Adipocyte (in vitro differentiated cells): ENCODE measurements around the gene PPP3CA.
A peak's percentile ranks its signal among the peaks of the same experiment; 100 is the strongest.

Source experiments
- DNase-seq: peaks from one replicate; pipeline ENCODE4 v3.0.0-alpha.2; 2015; ENCODE audit warnings: low read depth
- H3K27me3 ChIP-seq: replicated peaks from 2 replicates; pipeline ENCODE4 v1.7.0; 2013; ENCODE audit warnings: mild to moderate bottlenecking, low read length, moderate library complexity; ENCODE audit not compliant: control insufficient read depth, insufficient read depth
- H3K36me3 ChIP-seq: 2 replicates; pipeline ENCODE4 v1.7.0; 2013; ENCODE audit warnings: low read length, mild to moderate bottlenecking, moderate library complexity; ENCODE audit not compliant: control insufficient read depth, insufficient read depth, severe bottlenecking
- H3K4me1 ChIP-seq: 2 replicates; pipeline ENCODE4 v1.7.0; 2013; ENCODE audit warnings: mild to moderate bottlenecking, low read length, moderate library complexity; ENCODE audit not compliant: control insufficient read depth, insufficient read depth
- H3K4me3 ChIP-seq: 2 replicates; pipeline ENCODE4 v1.7.0; 2013; ENCODE audit warnings: mild to moderate bottlenecking, low read length, moderate library complexity
- H3K9ac ChIP-seq: 2 replicates; pipeline ENCODE4 v1.7.0; 2013; ENCODE audit warnings: mild to moderate bottlenecking, low read length, moderate library complexity
- H3K9me3 ChIP-seq: 2 replicates; pipeline ENCODE4 v1.7.0; 2013; ENCODE audit warnings: mild to moderate bottlenecking, low read length, moderate library complexity; ENCODE audit not compliant: control insufficient read depth

Gene PPP3CA

DNA sequence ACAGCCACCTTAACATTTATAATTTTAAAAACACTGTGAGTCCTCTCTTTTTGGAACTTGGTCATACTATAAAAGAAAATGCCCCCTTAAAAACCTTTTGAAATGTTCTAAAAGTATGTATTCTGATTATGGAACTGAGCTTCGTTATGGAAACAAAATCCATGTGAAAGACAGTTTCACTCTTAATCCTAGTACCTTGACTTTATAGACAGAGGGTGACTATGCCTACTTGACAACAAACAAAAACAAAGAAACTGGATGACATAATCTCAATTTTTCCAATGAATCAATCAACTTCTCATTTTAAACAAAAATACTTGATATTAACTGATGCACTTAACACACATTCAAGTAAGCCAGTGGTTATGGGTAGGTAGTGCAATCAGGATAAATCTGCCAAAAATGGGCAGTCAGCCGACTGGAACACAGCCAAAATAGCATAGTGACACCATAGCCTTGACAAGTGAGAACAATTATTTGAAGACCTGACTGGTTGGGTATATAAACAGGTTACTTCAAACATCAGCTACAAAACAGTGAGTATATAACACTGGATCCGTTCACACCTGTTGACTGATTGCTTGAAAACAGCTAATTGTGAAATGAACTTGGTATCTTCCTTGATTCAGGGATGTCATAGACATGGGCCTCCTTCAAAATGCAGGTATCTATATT lies 265.5 kb downstream of the PPP3CA start:
- no peaks in the 10 kb centered on the region for H3K27me3 ChIP-seq
- peaks cover 22% of the 10 kb centered on the region for H3K4me1 ChIP-seq
- H3K9me3 ChIP-seq, result no peaks in the 10 kb centered on the region
- H3K4me3 ChIP-seq, result no peak overlapping the region
- H3K9ac ChIP-seq, result no peak overlapping the region
- H3K36me3 ChIP-seq, result peaks cover 28% of the 10 kb centered on the region
- no peak for DNase-seq

DNA sequence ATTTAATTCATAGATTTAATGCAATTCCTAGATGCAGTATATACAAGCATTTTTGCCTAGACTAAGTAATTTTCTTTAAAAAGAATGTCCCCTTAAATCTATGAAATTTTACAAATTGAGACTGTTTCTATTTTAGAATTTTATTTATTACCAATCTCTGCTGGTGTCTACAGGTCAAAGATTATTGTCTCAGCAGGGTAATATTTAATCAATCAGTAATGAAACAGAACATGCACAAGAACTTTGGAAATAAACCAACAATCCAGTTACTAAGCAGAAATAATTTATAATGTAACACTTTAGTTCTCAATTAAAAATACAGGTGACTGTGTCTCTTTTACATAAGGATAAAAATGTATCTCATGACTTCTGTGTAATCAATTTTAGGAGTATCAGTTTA lies 266.2 kb downstream of the PPP3CA start:
- DNase-seq, result no peak
- H3K9ac ChIP-seq, result no peak overlapping the region
- peaks cover 27% of the 10 kb centered on the region for H3K4me1 ChIP-seq
- no peaks in the 10 kb centered on the region for H3K9me3 ChIP-seq
- H3K4me3 ChIP-seq, result no peak overlapping the region
- no peaks in the 10 kb centered on the region for H3K27me3 ChIP-seq
- peaks cover 24% of the 10 kb centered on the region for H3K36me3 ChIP-seq

DNA sequence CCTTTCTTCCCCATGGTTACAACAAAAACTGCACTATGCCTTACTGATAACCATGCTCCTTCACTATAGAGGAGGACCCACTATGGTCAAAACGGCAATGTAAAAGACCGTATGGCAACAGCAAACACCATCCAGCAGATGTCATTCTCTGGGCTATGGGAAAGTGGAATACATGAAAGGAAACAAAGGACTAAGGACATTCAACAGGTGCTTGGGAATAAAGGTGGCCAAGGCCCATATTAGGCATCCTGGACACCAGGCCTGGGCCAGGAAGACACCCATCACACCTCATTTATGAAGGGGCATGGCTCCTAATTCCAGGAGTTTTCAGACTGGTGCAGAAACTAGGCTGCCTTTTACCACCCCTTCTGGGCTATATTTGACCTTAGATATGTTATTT lies 268.4 kb downstream of the PPP3CA start:
- H3K9me3 ChIP-seq, result no peaks in the 10 kb centered on the region
- no peak for DNase-seq

DNA sequence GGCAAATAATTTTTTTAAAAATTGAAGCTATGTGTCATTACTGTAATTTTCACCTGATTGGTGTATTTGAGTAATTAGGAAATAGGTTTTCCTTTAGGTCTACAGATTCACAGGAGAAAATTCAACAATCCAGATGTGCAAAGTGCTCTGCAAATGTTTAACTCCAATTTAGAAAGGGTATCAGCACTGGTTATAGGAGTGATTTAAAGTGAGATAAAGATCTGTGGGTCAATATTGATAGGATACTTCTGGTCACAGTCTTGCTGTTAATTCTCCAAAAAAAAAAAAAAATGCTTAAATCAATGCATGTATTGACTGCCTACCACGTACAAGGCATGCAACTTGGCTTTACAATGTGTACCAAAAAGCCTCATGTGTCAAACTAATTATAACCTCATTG lies 271.3 kb downstream of the PPP3CA start:
- Histone ChIP-seq H3K36me3 (peaks cover 6% of the 10 kb centered on the region), H3K9me3 (no peaks in the 10 kb centered on the region), H3K9ac (no peak overlapping the region), H3K4me1 (peaks cover 47% of the 10 kb centered on the region), H3K27me3 (no peaks in the 10 kb centered on the region), H3K4me3 (no peak overlapping the region)
- DNase-seq, result no peak

More for the DNA sequence above, 268.4 kb downstream of the PPP3CA start:
- Histone ChIP-seq H3K4me1 (peaks cover 37% of the 10 kb centered on the region), H3K36me3 (peaks cover 24% of the 10 kb centered on the region), H3K27me3 (no peaks in the 10 kb centered on the region), H3K9ac (no peak overlapping the region), H3K4me3 (no peak overlapping the region)

DNA sequence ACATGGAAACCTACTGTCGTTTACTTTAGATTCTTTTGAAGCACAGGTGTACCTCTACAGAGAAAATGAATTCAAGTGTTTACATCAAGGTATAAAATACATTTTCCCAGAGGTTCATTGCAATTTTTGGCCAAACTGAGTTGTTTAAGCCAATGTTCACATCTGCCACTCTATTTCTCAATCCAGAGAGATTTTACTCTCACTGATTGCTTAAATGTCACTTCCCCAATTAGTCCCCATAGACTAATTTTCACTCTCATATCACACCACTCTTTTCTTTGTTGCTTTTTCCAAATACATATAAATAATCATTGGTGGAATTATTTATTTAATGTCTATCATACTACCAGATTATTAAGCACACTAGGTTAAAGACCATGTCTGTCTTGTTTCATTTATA lies 271.8 kb downstream of the PPP3CA start:
- Histone ChIP-seq H3K27me3 (no peaks in the 10 kb centered on the region), H3K9ac (no peak overlapping the region), H3K9me3 (no peaks in the 10 kb centered on the region), H3K4me1 (peaks cover 52% of the 10 kb centered on the region), H3K4me3 (no peak overlapping the region), H3K36me3 (peaks cover 6% of the 10 kb centered on the region)
- DNase-seq, result no peak

DNA sequence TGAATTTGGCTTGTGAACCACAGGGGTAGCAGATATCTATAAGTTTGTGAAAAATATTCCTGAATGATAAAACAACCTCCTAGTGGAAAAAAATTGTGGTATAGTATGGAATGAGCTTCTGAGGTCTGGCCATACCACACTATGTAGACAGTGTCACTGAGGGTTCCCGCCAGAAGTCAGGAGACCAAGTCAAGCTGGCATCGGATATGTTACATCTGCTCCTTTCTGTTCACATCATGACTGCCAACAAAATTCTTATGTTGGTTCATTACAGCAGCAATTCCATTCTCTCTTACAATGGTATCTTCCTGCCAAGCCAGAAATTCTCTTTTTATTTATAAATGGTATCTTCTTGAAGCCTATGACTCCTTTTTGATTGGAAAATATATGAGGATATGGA lies 273.0 kb downstream of the PPP3CA start:
- Histone ChIP-seq H3K9me3 (no peaks in the 10 kb centered on the region), H3K27me3 (no peaks in the 10 kb centered on the region), H3K36me3 (peaks cover 8% of the 10 kb centered on the region), H3K4me3 (no peak overlapping the region), H3K9ac (no peak overlapping the region), H3K4me1 (peaks cover 52% of the 10 kb centered on the region)
- no peak for DNase-seq

DNA sequence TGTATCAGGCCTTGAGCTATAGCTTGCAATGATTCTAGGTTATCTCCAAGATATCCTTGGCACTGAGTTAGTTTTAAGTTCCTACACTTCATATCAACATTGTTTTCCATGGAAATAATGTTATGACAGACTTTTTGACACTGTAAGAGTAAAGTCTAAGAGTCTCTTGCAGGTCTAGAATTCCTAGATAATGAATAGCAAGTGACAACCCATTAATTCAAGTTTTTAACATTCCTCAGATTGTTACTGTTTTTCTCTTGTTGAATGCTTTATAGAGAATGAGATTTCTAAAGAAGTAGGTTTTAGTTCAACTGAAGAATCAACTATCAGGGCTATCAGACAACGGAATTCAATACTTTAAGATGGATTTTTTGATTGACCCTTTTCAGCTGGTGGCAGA lies 276.1 kb downstream of the PPP3CA start:
- Histone ChIP-seq H3K27me3 (no peaks in the 10 kb centered on the region), H3K9me3 (no peaks in the 10 kb centered on the region)
- no peak for DNase-seq

DNA sequence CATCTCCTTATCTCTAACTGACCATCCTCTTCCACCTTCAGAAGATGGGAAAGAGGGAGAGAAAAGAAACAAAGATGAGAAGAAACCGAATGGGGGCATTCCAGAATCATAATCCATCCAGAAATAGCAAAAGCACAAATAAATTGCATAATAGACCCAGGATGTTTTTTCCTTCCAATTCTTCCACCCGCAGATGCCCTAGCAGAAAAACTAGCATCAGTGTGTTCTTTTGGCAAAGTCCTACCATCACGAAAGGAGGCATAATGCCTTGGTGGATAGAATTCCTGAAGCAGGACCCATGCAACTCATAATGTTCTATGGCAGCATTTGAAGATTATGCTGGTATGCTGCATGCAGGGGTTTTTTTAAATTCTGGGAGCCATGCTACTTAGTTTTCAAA lies 279.2 kb downstream of the PPP3CA start:
- Histone ChIP-seq H3K9me3 (no peaks in the 10 kb centered on the region), H3K36me3 (peaks cover 16% of the 10 kb centered on the region), H3K27me3 (no peaks in the 10 kb centered on the region), H3K4me3 (no peak overlapping the region), H3K4me1 (peaks cover 15% of the 10 kb centered on the region), H3K9ac (no peak overlapping the region)
- DNase-seq, result no peak

More for the DNA sequence above, 276.1 kb downstream of the PPP3CA start:
- peaks cover 27% of the 10 kb centered on the region for H3K4me1 ChIP-seq
- H3K4me3 ChIP-seq, result no peak overlapping the region
- peaks cover 14% of the 10 kb centered on the region for H3K36me3 ChIP-seq
- H3K9ac ChIP-seq, result no peak overlapping the region

DNA sequence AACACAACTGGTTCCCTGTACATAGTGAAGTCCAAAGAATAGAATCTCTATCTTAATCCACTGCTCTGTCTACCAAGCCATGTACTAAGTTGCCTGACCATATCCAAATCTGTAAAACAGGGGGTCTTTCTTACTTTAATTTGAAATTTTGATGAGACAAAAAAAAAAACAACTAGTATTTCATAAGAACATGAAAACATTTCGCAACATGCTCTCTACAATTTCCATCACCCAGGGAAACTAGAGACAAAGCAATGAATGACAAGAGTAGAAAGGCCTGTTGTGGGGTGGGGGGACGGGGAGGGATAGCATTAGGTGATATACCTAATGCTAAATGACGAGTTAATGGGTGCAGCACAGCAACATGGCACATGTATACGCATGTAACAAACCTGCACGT lies 279.9 kb downstream of the PPP3CA start:
- H3K27me3 ChIP-seq, result no peaks in the 10 kb centered on the region
- no peaks in the 10 kb centered on the region for H3K9me3 ChIP-seq
- H3K36me3 ChIP-seq, result peaks cover 23% of the 10 kb centered on the region
- no peak overlapping the region for H3K4me3 ChIP-seq
- H3K4me1 ChIP-seq, result peaks cover 15% of the 10 kb centered on the region
- H3K9ac ChIP-seq, result no peak overlapping the region
- peak; percentile 52 for DNase-seq

DNA sequence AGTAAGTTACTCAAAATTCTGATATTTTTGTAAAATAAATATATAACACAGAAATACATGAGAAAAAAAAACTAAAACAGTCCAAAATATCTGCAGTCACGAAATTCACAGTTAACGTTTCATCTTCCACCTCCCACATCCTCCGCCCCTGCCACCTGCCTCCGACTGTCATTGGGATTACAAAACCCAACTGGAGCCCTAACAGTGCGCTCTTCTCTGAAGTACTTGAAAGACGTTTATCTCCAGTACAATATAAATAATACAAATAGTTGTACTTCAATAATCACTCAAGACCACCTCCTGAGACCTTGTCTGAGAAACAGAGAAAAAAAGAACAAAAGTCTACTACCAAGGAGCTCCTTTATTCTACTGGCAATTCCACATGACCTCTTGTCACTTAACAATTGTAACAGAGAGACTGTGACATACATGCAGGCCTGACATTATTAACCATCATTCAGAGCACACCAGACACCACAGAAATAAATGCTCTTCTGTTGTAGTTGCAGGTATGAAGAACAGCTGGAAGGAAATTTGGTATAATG lies 280.6 kb downstream of the PPP3CA start:
- Histone ChIP-seq H3K27me3 (no peaks in the 10 kb centered on the region), H3K36me3 (peaks cover 27% of the 10 kb centered on the region), H3K4me3 (no peak overlapping the region), H3K9ac (no peak overlapping the region), H3K4me1 (peaks cover 12% of the 10 kb centered on the region), H3K9me3 (no peaks in the 10 kb centered on the region)
- DNase-seq, result no peak

DNA sequence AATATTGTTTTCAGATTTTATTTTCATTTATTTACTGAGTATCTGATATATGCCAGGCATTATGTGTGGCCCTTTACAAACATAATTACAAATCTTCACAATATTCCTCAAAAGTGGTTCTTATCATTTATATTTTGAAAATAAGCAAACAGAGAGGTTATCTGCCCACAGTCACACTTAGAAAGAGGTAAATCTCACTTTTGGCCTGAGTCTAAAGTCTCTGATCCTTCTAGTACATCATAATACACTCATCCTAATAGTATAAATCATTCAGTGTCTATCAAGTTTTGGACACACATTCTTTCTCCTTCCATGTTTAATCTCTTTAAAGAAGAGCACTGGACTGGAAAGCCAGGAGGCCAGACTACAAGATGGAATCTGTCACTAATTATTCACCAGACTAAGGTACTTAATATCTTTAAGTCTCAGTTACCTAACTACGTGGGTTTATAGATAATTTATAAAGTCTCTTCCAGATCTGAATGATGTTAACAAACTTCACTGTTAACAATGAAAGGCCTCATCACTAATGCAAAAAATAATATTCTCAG lies 281.3 kb downstream of the PPP3CA start:
- H3K4me3 ChIP-seq, result no peak overlapping the region
- H3K9me3 ChIP-seq, result no peaks in the 10 kb centered on the region
- H3K9ac ChIP-seq, result no peak overlapping the region
- no peak for DNase-seq
- H3K27me3 ChIP-seq, result no peaks in the 10 kb centered on the region
- peaks cover 29% of the 10 kb centered on the region for H3K36me3 ChIP-seq
- peaks cover 6% of the 10 kb centered on the region for H3K4me1 ChIP-seq
